Right renal pelvis (tissue), 4 donors: ENCODE measurements around the gene DNAJC4. TPM values are rescaled to one million over a fixed set of nuclear protein-coding genes. Genes with fewer than 3 reads are reported as not detected.
"Not testable (repeated sequence)": the region's sequence is repeated elsewhere in the genome, so short reads cannot be mapped to it uniquely, and the experiment has no call there.

Experiments
- DNase-seq, 4 donors: peaks; one replicate each; pipeline ENCODE4 v3.0.0-alpha.2; 2013; ENCODE audit warnings: low read depth in 4 of 4, low spot score in 3 of 4, missing footprints in 1 of 4
- polyA plus RNA-seq, 4 donors: library from polyadenylated mRNA; unstranded; fragments of 120-200 nt; gene quantifications; one replicate each; pipeline ENCODE4 v1.2.1, GENCODE V29; 2013; ENCODE audit not compliant: insufficient read length in 4 of 4

Gene DNAJC4
- polyA plus RNA-seq, 4 donors = 62.1 to 75.6 (median 63.9) TPM

DNA sequence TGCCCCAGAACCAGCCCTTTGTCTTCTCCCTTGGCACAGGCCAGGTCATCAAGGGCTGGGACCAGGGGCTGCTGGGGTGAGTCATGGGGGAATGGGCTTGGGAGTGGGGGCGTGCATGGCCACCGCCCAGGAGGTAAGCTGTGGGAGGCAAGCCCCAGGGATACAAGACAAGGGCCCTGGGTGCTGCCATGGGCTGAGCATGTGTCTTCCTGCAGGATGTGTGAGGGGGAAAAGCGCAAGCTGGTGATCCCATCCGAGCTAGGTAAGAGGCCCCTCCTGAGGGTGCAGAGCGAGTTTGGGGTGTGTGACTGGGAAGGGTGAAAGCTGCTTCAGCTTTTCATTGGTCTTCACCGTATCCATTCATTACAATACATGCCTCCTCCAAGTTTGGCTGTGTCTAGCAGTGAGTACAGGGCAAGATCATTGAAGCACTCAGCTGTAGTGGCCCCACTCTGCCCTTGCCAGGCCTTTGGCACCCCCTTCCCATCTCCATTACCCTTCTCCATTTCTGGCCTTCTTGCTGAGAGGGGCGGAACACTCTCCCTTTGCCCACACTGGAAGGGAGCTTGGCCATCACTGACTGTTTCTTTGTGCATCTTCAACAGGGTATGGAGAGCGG lies 13.0 kb downstream of the DNAJC4 start:
- DNase-seq = no peak

DNA sequence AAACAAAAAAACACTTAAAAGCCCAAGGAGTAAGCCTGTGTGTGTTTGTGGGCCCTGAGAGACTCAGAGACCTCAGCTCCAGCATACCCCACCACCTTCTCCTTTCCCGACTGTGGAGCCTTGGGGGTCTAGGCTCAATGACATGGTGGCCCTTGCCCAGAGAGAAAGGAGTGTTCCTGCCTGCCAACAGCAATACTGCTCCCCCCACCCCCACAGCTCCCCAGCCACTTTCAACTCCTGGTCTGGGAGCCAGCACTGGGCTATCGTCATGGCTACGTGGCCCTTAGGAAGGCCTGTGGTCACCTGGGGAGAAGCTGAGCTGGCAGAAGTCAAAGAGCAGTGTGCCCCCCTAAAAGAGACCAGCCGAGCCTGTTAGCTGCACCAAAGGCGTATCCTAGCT lies 13.8 kb downstream of the DNAJC4 start:
- DNase-seq = no peak

DNA sequence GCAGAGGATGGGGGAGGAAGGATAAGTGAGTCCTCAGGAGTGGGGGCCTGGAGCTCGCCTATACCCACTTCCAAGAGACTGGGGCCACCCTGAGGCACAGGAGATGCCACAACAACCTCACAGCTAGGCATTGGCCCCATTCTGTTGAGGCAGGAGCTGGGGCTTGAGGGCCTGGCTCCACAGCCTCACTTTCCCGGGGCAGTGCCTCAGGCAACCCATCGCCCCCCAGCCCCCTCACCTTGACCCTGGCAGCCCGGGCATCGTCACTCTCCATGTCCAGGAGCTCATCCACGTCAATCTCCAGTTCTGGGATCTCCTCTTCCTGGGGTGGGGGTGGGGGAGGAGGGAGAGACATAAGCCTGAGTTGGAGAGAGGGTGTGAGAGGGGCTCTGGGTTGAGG lies 14.6 kb downstream of the DNAJC4 start:
- no peak for DNase-seq

DNA sequence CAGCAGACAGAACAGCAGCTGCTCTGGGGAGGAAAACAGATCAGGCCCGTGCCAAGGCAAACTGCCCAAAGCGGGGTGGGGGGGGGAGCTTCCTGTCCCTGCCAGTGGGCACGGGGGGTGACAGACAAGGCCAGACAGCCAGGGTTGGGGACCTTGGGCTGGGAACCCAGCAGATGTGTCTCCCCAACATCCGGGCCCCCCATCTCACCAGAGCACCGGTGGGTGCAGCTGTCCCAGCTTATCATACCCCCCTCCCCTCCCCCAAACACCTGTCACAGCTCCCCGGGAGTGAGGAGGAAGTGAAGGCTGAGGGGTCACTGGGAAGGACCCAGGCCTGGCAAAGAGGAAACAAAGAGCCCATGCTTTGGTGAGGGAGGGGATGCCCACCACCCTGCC lies 15.1 kb downstream of the DNAJC4 start:
- no peak for DNase-seq

DNA sequence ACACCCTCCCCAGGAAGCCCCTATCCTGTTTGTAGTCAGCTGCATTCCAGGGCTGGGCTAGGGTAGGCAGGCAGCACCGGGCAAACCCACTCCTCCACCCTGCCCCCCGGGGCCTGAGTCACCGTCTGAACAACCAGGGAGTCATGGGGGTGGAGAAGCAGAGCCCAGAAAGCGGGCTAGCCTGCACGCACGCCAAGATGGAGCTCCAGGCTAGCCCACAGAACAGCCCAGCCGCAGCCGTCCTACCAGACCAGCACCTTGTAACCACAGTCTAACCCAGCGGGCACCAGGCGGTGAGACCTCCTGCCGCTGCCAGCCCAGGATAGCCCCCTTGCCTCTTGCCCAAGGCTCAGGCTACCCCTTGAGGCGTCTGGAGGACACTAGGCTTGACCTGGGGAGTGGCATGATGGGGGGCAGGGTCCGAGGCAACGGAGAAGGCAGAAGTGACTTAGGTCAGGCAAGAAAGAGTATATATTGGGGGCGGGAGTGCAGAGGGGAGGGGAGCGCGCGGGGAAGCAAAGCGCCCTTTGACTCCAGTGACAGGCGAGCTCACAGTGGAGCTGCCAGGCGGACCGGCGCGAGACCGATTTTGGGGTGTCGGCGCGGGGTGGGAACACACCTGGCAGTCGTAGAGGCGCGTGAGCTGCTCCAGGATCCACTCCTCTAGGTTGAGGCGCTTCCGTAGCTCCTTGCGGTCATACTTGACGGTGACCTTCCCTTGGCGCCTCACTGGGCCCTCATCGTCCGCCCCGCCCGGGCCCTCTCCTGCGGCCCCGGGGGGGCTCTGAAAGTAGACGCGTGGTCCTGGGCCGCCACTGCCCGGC lies 15.7 kb downstream of the DNAJC4 start:
- no peak for DNase-seq

DNA sequence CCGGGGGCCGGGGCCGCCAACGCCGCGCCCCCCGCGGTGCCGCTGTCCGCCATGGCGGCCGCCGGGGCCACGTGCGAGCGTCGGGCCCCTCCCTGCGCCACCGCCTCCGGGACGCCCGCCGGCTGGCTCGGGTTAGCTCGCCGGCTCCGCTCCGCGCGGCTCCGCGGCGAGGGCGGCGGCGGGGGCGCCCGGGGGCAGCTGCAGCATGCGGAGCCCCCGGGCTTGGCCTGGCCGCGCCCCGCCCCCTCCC lies 16.2 kb downstream of the DNAJC4 start:
- DNase-seq = not testable (repeated sequence)

DNA sequence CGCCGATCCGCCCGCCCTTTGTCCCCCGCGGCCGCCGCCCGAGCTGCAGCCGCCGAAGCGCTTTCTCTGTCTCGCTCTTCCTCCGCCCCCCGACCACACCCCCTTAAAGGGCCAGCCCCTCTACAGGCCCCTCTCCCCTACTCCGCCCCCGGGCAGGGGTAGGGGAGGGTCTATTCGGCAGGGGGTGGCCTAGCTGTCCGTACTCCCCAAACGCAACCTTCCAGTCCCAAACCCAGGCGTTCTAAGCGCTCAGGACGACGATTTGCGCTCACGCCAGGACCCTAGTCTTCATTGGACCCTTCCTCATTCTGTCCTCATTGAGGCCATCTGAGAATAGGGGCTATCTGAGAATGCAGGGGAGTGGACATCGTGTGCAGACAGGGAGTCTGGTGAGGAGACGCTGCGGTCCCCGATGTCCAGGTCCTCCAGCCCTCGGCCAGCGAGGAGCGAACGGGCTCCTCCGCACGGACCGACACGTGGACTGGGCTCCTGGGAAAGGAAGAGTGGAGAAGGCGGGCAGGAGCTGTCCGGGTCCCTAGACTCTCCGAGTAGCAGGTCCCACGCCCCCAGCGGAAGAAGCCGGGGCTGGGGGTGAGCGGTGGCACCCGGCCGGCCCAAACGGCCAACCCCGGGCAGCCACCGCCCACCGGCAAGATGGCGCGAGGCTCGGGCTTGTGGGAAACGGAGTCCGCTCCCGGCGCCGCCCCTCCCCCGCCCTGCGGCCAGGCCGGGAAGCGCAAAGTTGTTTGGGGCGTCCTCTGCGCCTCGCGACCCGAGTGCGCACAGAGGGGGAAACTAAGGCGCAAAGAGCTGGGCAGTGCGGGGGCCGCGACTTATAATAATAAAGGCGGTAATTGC lies 16.8 kb downstream of the DNAJC4 start, which contains the start of gene PPP1R14B:
Gene PPP1R14B, minus strand, starts transcription at position 73 of the 858 bp plus-strand sequence. CDS start 270 bp downstream, outside the sequence.
- no peak for DNase-seq

DNA sequence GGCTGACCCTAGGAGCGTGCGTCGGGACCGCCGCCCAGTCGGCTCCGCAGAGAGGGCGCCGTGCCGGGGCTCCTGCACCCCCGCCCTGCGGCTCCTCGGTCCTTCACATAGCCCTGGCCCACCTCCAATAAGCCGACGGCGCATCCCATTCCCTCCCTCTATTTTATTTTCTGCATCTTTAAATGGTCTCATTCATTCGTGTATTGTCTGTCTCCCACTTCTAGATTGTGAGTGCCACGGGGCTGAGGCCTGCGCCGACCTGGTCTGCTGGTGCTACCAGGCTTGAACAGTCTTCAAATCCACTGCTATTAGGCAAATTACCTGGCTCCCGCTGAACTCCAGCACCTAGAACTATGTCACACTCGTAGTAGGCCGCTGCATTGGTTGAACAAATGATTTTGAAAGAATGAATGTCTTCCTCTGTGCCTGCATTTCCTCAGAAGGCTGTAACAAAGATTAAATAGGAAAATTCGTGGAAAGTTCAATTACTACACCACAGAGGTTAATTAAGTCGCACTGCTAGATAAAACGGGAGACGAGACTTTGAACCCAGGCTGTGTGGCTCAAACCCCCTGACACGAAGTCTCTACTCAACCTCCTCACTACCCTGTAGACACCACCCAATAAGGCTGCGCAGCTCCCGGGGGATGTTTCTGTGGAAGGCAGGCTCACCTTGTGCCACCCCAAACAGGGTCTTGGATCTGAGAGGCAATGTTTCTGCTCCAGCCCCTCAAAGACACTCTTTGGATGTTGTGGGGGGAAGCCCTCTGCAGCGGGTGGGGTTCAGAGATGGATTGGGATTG lies 17.6 kb downstream of the DNAJC4 start:
- DNase-seq = no peak

DNA sequence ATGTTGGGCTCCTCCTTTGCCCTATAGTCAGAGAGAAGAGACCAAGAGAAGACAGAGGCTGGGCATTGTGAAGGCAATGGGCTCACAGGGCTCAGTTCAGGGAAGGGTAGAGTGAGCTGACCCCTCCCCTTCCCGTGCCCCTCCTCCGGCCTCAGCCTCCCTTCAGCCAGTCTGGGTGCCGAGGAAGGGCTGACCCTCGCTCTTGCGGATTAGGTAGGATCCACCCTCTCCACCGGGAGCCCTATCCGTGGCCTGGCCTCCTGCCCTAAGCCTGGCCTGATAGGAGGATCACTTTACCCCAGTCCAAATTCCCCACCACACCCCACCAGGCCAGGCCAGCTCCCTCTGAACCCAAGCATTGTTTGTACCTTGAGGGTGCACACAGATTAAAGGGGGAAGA lies 18.2 kb downstream of the DNAJC4 start:
- no peak for DNase-seq

DNA sequence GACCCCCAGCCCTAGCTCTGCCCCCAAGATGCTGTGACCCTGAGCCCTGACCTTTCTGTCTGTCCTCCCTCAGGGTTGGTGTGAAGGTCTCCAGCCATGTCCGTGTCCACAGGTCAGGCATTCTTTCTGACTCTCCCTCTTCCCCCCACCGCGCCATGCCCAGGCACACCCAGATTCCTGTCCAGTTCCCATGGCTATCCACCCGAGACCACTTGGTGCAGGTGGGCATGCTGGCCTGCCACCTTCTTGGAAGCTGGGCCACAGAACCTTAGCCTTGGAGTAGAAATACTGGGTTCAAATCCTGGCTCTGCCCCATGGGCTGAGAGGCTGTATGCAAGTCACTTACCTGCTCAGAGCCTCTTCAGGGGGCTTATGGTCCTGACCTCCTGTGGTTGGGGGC lies 18.7 kb downstream of the DNAJC4 start:
- DNase-seq = no peak

DNA sequence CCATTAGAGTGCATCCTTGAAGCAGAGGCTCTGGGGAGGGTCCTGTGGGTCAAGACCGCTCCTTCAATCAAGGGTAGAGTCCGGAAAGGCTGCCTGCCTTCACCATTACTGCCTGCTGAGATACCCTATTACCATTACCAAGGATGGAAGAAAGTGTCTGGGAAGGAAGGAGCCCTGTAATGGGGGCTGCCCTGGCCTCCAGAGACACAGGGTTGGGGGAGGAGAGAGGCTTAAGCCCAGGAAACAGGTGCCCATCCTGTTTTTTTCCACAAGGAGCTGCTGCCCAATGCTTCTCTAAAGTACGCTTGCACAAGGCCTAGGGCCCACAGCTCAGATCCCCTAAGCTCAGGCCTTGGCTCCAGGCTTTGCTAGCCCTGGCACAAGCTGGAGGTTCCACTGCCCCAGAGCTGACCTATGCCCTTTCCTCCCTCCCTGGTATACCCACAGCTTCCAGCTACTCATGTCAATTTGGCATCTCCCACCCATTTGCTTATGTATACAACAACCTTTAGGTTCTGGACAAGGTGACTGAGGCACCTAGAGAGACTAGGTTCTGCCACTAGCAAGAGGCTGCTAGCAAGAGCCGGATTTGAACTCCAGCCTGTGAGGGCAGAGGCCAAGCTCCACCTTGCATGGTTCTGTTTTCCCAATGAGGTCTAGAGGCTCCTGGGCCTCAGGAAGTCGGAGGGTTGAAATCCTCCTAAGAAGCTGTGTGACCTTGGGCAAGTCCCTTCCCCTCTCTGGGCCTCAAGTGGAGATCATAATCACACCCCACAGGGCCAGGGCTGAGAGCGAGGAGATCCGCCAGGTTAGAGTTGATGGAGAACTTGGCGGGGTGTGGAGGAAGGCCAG lies 19.4 kb downstream of the DNAJC4 start:
- no peak for DNase-seq

DNA sequence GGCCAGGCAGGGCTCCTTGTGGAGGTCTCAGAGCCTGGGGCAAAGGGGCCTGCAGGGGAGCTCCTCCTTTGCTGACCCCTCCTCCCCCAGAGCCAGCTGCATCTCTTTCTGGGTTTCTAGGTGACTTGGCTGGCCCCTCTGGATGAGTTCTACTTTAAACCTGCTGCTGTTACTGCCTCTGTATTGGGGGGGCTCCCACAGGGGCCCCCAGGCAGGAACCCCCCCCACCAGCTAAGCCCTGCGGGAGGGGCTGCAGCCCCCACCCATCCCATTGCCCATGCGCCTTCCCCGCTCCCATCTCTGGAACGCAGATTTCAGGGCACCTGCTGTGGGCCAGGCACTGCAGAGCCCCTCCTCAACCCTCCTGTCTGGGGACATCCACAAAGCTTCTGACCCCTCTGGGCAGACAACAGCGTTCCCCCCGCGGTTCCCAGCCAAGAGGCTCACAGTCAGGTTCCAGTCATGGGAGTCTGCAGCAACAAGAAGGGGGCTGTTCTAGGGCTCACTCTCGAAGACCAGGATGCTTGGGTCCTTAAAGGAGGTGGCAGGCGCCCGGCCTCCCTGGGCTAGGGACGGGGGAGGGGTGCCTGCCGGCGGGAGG lies 20.2 kb downstream of the DNAJC4 start:
- no peak for DNase-seq

DNA sequence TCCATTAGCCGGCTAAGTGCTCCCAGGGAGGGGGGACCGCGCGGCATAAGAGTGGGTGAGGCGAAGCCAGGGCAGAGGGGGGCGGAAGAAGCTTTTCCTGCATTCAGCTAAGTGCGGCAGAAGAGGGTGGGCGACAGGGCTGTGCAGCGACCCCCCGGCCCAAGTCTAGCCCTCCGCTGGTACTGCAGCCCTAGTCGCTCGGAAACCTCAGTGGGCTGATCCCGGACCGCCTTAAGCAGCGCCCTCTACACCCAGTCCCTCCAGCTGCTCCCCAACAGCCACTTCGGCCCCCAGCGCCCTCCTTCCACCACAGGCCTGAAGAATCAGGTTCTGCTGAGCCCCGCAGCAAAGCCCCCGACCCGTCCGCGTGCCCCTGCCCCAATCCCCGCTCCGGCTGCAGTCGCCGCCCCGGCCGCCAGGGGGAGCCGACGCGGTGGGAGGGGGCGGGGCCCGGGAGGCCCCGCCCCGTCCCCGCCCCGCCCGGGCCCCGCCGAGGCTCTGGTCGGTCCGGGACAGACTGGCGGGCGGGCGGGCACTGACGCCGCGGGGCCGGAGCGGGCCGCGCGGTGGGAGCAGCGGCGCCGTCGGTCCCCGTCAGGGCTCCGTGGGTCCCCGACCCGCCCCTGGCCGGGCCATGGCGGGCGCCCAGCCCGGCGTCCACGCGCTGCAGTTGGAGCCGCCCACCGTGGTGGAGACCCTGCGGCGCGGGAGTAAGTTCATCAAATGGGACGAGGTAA lies 20.8 kb downstream of the DNAJC4 start, which contains the start of gene PLCB3:
Gene PLCB3, plus strand, starts transcription at position 515 of the 737 bp plus-strand sequence. Its CDS starts 120 bp downstream, at position 635.
- no peak for DNase-seq

DNA sequence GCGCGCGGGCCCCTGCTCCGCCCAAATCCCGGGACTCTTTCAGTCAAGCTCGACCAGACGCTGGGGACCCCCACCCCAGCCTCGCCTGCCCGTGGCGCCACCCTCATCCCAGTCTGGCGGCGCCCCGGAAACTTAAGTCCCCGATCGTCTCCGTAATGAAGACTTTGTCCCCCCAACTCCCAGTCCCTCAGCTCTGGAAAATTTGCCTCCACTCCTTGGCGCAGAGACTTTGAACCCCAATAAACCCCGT lies 21.3 kb downstream of the DNAJC4 start:
- DNase-seq = no peak

DNA sequence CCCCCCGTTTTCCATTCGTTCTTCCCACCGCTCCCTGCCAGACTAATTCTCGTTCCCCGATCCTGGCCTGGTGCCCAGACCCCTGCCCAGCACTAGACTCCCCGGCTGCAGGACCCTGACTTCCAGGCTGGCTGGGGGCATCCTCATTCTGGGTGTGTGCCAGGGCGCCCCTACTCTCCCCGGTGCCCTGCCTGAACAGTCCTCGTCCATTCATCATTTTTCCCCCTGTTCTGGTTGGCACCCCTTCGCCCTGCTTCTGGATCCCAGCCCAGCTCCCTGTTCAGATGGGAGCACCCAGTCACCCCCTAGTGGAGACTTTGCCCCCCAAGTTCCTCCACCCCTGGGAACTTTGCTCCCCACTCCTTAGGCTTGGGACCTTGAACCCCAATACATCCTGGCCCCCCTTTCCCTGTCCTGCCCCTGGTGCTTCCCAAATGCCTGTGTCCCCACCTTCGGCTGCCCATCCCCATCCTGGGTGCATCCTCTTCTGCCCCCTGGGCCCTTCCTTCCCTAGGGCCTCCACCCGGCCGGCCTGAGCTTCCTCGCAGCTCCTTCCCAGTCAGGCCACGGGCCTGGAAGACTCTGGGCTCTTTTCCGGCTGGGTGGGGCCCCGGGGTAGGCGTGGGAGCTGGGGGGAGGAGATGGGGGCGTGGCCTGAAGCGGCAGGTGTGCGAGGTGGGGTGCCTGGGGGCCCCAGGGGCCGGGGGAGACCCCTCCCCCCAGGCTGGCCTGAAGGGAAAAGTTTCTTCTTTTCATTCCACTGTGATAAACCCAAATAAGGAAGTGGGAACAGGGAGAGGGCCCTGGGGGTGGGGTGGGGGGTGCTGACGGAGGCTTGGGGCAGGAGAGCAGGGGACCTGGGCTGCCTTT lies 21.9 kb downstream of the DNAJC4 start:
- DNase-seq = no peak

DNA sequence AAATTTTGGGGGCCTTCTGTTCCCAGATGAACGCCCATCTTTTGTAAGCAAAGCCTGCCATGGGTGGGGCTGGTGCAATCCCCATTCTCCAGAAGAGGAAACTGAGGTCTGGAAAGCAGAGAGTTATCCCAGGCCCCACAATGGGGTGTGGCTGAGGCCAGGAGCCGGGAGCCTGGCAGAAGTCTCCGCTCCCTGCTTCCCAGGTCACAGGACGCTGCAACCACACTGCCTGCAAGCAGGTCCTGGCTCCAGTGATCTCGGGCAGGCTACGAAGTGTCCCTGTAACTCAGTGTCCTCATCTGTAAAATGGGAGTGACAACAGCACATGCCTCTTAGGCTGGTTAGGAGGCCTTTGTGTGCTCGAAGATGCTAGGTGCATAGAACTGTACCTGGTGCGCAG lies 22.7 kb downstream of the DNAJC4 start:
- DNase-seq = no peak

DNA sequence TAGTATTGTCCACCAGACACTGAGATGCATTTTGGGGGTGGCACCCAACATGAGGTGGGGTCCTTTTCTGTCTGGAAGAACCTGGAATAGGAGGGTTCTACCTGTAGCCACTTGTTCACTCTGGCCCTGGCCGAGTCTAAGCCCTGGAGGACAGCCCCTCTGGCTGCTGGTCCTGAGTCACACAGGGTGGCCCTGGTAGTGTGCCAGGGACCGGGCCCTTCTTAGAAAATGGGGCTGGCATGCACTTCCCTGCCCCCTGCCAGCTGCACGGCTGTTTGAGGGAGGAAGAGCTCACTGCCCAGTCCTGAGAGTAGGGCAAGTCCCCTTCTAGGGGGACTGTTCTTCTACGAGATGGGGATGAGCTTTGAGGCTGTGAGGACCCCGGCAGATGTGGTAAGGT lies 23.1 kb downstream of the DNAJC4 start:
- DNase-seq = no peak

DNA sequence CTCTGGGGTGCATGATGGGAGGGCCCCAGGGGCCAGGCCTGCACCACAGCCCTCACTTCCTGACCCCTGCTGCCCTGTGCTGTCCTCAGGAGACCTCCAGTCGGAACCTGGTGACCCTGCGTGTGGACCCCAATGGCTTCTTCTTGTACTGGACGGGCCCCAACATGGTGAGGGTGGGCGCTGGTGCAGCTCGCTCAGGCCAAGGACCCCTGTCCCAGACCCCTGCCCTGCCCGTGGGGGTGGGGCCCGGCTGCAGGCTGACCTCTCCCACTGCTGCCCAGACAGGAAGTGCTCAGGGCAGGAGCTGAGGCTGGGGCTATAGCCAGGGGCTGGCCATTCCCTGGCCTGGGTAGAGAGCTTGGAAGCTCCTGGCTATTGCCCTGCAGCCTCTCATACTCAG lies 24.0 kb downstream of the DNAJC4 start:
- DNase-seq = no peak
